Activated T-helper 17 cell treated with anti-CD3 and anti-CD28 coated beads, Interleukin-2, amount 50 U/mL, for 72 hours (primary cell): ENCODE data around the gene PGS1. TPM values are rescaled to one million over a fixed set of nuclear protein-coding genes. Genes with fewer than 3 reads are reported as not detected.

ENCODE experiments used
- ATAC-seq: fragments of 150-1000 bp; cut with Tn5 transposase; replicated peaks from 2 replicates; pipeline ENCODE4 v1.10.0; 2021; ENCODE audit warnings: mild to moderate bottlenecking, moderate library complexity
- H3K27ac Mint-ChIP-seq: one replicate; pipeline ENCODE4 v1.8.0; 2022; ENCODE audit warnings: mixed read lengths
- H3K27me3 Mint-ChIP-seq: one replicate; pipeline ENCODE4 v1.8.0; 2022; ENCODE audit warnings: mixed read lengths
- H3K36me3 Mint-ChIP-seq: one replicate; pipeline ENCODE4 v1.8.0; 2022; ENCODE audit warnings: low read depth, mild to moderate bottlenecking, mixed read lengths
- H3K4me1 Mint-ChIP-seq: one replicate; pipeline ENCODE4 v1.8.0; 2022; ENCODE audit warnings: mixed read lengths
- H3K4me3 Mint-ChIP-seq: one replicate; pipeline ENCODE4 v1.8.0; 2022; ENCODE audit warnings: mild to moderate bottlenecking, mixed read lengths
- H3K9me3 Mint-ChIP-seq: one replicate; pipeline ENCODE4 v1.8.0; 2022; ENCODE audit warnings: mixed read lengths
- total RNA-seq, 2 donors: library from RNA; stranded (reverse); gene quantifications; one replicate each; pipeline ENCODE4 v1.2.3, GENCODE V29; 2022

Gene PGS1
- total RNA-seq, 2 donors from 2014 or later: 76.1 to 101 TPM

- Mint-ChIP-seq H3K36me3 (peaks cover 87% of the 10 kb centered on the region), H3K9me3 (no peaks in the 10 kb centered on the region)
- no peak for ATAC-seq
These were observed 30.9 kb downstream of the PGS1 start for GRCh38 chr17:78409191-78409928.

GRCh38 chr17:78411241-78411857, 32.9 kb downstream of the PGS1 start:
- Mint-ChIP-seq H3K4me3 (no peak overlapping the region), H3K27ac (peak overlapping the region; percentile 81), H3K27me3 (no peaks in the 10 kb centered on the region), H3K9me3 (no peaks in the 10 kb centered on the region), H3K36me3 (peaks cover 90% of the 10 kb centered on the region), H3K4me1 (peaks cover 46% of the 10 kb centered on the region)
- no peak for ATAC-seq

More at GRCh38 chr17:78409191-78409928, 30.9 kb downstream of the PGS1 start:
- Mint-ChIP-seq H3K4me3 (no peak overlapping the region), H3K4me1 (peaks cover 44% of the 10 kb centered on the region), H3K27me3 (no peaks in the 10 kb centered on the region), H3K27ac (peak overlapping the region; percentile 86)

- H3K27ac Mint-ChIP-seq: peak overlapping the region; percentile 94
- H3K27me3 Mint-ChIP-seq: no peaks in the 10 kb centered on the region
- peak; percentile 63 for ATAC-seq
- H3K4me1 Mint-ChIP-seq: peaks cover 50% of the 10 kb centered on the region
- H3K36me3 Mint-ChIP-seq: peaks cover 90% of the 10 kb centered on the region
- peak overlapping the region; percentile 73 for H3K4me3 Mint-ChIP-seq
- no peaks in the 10 kb centered on the region for H3K9me3 Mint-ChIP-seq
These were observed 34.0 kb downstream of the PGS1 start for GRCh38 chr17:78412403-78412802.

- Mint-ChIP-seq H3K9me3 (no peaks in the 10 kb centered on the region), H3K36me3 (peaks cover 89% of the 10 kb centered on the region)
These were observed 36.0 kb downstream of the PGS1 start for GRCh38 chr17:78414178-78415162.

GRCh38 chr17:78415821-78416711, 37.6 kb downstream of the PGS1 start:
- H3K4me3 Mint-ChIP-seq: peak overlapping the region; percentile 73
- no peaks in the 10 kb centered on the region for H3K27me3 Mint-ChIP-seq
- peaks cover 91% of the 10 kb centered on the region for H3K36me3 Mint-ChIP-seq

More at GRCh38 chr17:78414178-78415162, 36.0 kb downstream of the PGS1 start:
- H3K4me1 Mint-ChIP-seq: peaks cover 45% of the 10 kb centered on the region
- peak overlapping the region; percentile 94 for H3K27ac Mint-ChIP-seq
- H3K27me3 Mint-ChIP-seq: no peaks in the 10 kb centered on the region
- H3K4me3 Mint-ChIP-seq: peak overlapping the region; percentile 73
- ATAC-seq: peak; percentile 20

GRCh38 chr17:78416791-78417530, 38.5 kb downstream of the PGS1 start:
- peak overlapping the region; percentile 94 for H3K27ac Mint-ChIP-seq
- H3K9me3 Mint-ChIP-seq: no peaks in the 10 kb centered on the region
- H3K36me3 Mint-ChIP-seq: peaks cover 99% of the 10 kb centered on the region
- no peak for ATAC-seq
- peaks cover 53% of the 10 kb centered on the region for H3K4me1 Mint-ChIP-seq
- peak overlapping the region; percentile 73 for H3K4me3 Mint-ChIP-seq
- H3K27me3 Mint-ChIP-seq: no peaks in the 10 kb centered on the region

More at GRCh38 chr17:78415821-78416711, 37.6 kb downstream of the PGS1 start:
- H3K27ac Mint-ChIP-seq: peak overlapping the region; percentile 94
- no peak for ATAC-seq
- H3K4me1 Mint-ChIP-seq: peaks cover 48% of the 10 kb centered on the region
- no peaks in the 10 kb centered on the region for H3K9me3 Mint-ChIP-seq

- no peak for ATAC-seq
- Mint-ChIP-seq H3K27ac (peak overlapping the region; percentile 94), H3K36me3 (peaks cover 99% of the 10 kb centered on the region), H3K27me3 (no peaks in the 10 kb centered on the region), H3K4me1 (peaks cover 50% of the 10 kb centered on the region), H3K4me3 (peak overlapping the region; percentile 73), H3K9me3 (no peaks in the 10 kb centered on the region)
These were observed 39.1 kb downstream of the PGS1 start for GRCh38 chr17:78417531-78417909.

- no peak overlapping the region for H3K27ac Mint-ChIP-seq
- H3K9me3 Mint-ChIP-seq: no peaks in the 10 kb centered on the region
- H3K4me3 Mint-ChIP-seq: no peak overlapping the region
- no peaks in the 10 kb centered on the region for H3K27me3 Mint-ChIP-seq
- H3K4me1 Mint-ChIP-seq: peaks cover 40% of the 10 kb centered on the region
- ATAC-seq: no peak
- peaks cover 99% of the 10 kb centered on the region for H3K36me3 Mint-ChIP-seq
These were observed 40.0 kb downstream of the PGS1 start for GRCh38 chr17:78418326-78419026.

- Mint-ChIP-seq H3K4me1 (peaks cover 31% of the 10 kb centered on the region), H3K36me3 (peaks cover 99% of the 10 kb centered on the region), H3K4me3 (no peak overlapping the region), H3K27me3 (no peaks in the 10 kb centered on the region), H3K9me3 (no peaks in the 10 kb centered on the region), H3K27ac (peak overlapping the region; percentile 84)
- no peak for ATAC-seq
These were observed 41.7 kb downstream of the PGS1 start for GRCh38 chr17:78419970-78420815.

GRCh38 chr17:78421084-78421533, 42.7 kb downstream of the PGS1 start:
- H3K36me3 Mint-ChIP-seq: peaks cover 99% of the 10 kb centered on the region
- H3K4me1 Mint-ChIP-seq: peaks cover 31% of the 10 kb centered on the region
- no peaks in the 10 kb centered on the region for H3K9me3 Mint-ChIP-seq
- H3K27me3 Mint-ChIP-seq: no peaks in the 10 kb centered on the region
- H3K4me3 Mint-ChIP-seq: no peak overlapping the region
- peak overlapping the region; percentile 84 for H3K27ac Mint-ChIP-seq
- ATAC-seq: no peak

GRCh38 chr17:78421534-78422266, 43.3 kb downstream of the PGS1 start:
- no peaks in the 10 kb centered on the region for H3K9me3 Mint-ChIP-seq
- no peaks in the 10 kb centered on the region for H3K27me3 Mint-ChIP-seq
- H3K27ac Mint-ChIP-seq: peak overlapping the region; percentile 36
- no peak overlapping the region for H3K4me3 Mint-ChIP-seq
- peaks cover 99% of the 10 kb centered on the region for H3K36me3 Mint-ChIP-seq
- peaks cover 30% of the 10 kb centered on the region for H3K4me1 Mint-ChIP-seq
- peak; percentile 88 for ATAC-seq
